ENCODE data around the gene PCSK1.

PCSK1 gene

GRCh38 chr5:96433066-96433447 is at the start of gene PCSK1:
Gene PCSK1, minus strand, starts transcription at chr5:96433248. Its CDS starts 206 bp downstream, at chr5:96433042.
- no peak for DNase-seq

GRCh38 chr5:96481867-96482266 is 48.8 kb upstream of the PCSK1 start:
- DNase-seq = no peak

- no peak for DNase-seq
These were observed 48.1 kb upstream of the PCSK1 start for GRCh38 chr5:96481009-96481786.

- DNase-seq = no peak
These were observed 45.9 kb upstream of the PCSK1 start for GRCh38 chr5:96478983-96479382.

GRCh38 chr5:96476654-96477053 is 43.6 kb upstream of the PCSK1 start:
- no peak for DNase-seq

- DNase-seq = no peak
These were observed 41.0 kb upstream of the PCSK1 start for GRCh38 chr5:96474073-96474472.

GRCh38 chr5:96473155-96473554 is 40.1 kb upstream of the PCSK1 start:
- DNase-seq = no peak

- no peak for DNase-seq
These were observed 37.7 kb upstream of the PCSK1 start for GRCh38 chr5:96470785-96471184.

GRCh38 chr5:96468956-96469355 is 35.9 kb upstream of the PCSK1 start:
- DNase-seq = no peak

- no peak for DNase-seq
These were observed 30.0 kb upstream of the PCSK1 start for GRCh38 chr5:96463091-96463490.

GRCh38 chr5:96459313-96460121 is 26.5 kb upstream of the PCSK1 start:
- no peak for DNase-seq

GRCh38 chr5:96458176-96458575 is 25.1 kb upstream of the PCSK1 start:
- DNase-seq = no peak

- DNase-seq = no peak
These were observed 22.7 kb upstream of the PCSK1 start for GRCh38 chr5:96455789-96456188.

GRCh38 chr5:96453394-96453793 is 20.3 kb upstream of the PCSK1 start:
- no peak for DNase-seq

- DNase-seq = no peak
These were observed 14.9 kb upstream of the PCSK1 start for GRCh38 chr5:96447949-96448348.

- DNase-seq = no peak
These were observed 7.1 kb upstream of the PCSK1 start for GRCh38 chr5:96440185-96440538.

- DNase-seq = no peak
These were observed 6.6 kb upstream of the PCSK1 start for GRCh38 chr5:96439477-96440184.

- DNase-seq = peak in 2 of 6 experiments; percentile 3 to 7
These were observed 1.2 kb upstream of the PCSK1 start for GRCh38 chr5:96434201-96434645.

GRCh38 chr5:96432216-96433065 is 607 bp downstream of the PCSK1 start:
- no peak for DNase-seq

GRCh38 chr5:96431376-96432187 is 1.5 kb downstream of the PCSK1 start:
- no peak for DNase-seq

GRCh38 chr5:96427824-96428223 is 5.2 kb downstream of the PCSK1 start:
- no peak for DNase-seq

GRCh38 chr5:96426831-96427230 is 6.2 kb downstream of the PCSK1 start:
- no peak for DNase-seq

Data from stimulated activated naive CD4-positive, alpha-beta T cell (primary cell).